Keratinocyte (primary cell): Measurements from ENCODE around the gene ASS1. TPM values are rescaled to one million over a fixed set of nuclear protein-coding genes. Genes with fewer than 3 reads are reported as not detected.

Experiments used
- DNase-seq: peaks from one replicate; pipeline ENCODE4 v3.0.0-alpha.2; 2011; ENCODE audit warnings: low read depth, missing footprints, low spot score
- FAIRE-seq: peaks from 2 replicates; lab custom pipeline; 2011; peaks lifted over from hg19 to GRCh38; lab: Jason Lieb, UNC
- H2AFZ ChIP-seq: 2 replicates; pipeline ENCODE4 v1.6.0; 2012; ENCODE audit warnings: low read length, control low read depth, inconsistent platforms; ENCODE audit not compliant: control insufficient read depth
- H3K27ac ChIP-seq: 2 replicates; pipeline ENCODE4 v1.5.1; 2011; ENCODE audit warnings: low read length; ENCODE audit not compliant: control insufficient read depth, insufficient read depth
- H3K27me3 ChIP-seq: 3 replicates; pipeline ENCODE4 v1.6.0; 2011; ENCODE audit warnings: low read length; ENCODE audit not compliant: control insufficient read depth, insufficient read depth; ENCODE audit errors: extremely low read depth
- H3K36me3 ChIP-seq, 2 experiments: 2 replicates in 1 of 2; 3 replicates in 1 of 2; pipeline ENCODE4 v1.5.1; 2011; ENCODE audit warnings: low read length in 2 of 2, mild to moderate bottlenecking in 1 of 2; ENCODE audit not compliant: control insufficient read depth in 2 of 2, insufficient read depth in 2 of 2; ENCODE audit errors: extremely low read depth in 1 of 2
- H3K4me1 ChIP-seq: 3 replicates; pipeline ENCODE4 v1.5.1; 2011; ENCODE audit warnings: low read length; ENCODE audit not compliant: control insufficient read depth, insufficient read depth; ENCODE audit errors: extremely low read depth
- H3K4me2 ChIP-seq: 3 replicates; pipeline ENCODE4 v1.6.0; 2011; ENCODE audit warnings: low read depth, low read length; ENCODE audit not compliant: control insufficient read depth, insufficient read depth; ENCODE audit errors: extremely low read depth
- H3K4me3 ChIP-seq, 3 experiments: fragments of 200-600 bp in 1 of 3; sonication (generic) in 1 of 3; 2 replicates in 2 of 3; 3 replicates in 1 of 3; pipeline ENCODE4 v1.5.1; 2011 to 2016; ENCODE audit warnings: low read length in 3 of 3, mild to moderate bottlenecking in 3 of 3, control low read depth in 2 of 3, inconsistent platforms in 1 of 3, low read depth in 1 of 3, mixed read lengths in 1 of 3, mixed run types in 1 of 3, moderate library complexity in 1 of 3; ENCODE audit not compliant: control insufficient read depth in 2 of 3, insufficient read depth in 2 of 3; ENCODE audit errors: extremely low read depth in 1 of 3
- H3K79me2 ChIP-seq: 2 replicates; pipeline ENCODE4 v1.6.0; 2012; ENCODE audit warnings: low read length; ENCODE audit not compliant: control insufficient read depth, insufficient read depth
- H3K9ac ChIP-seq: 3 replicates; pipeline ENCODE4 v1.6.0; 2011; ENCODE audit warnings: low read length; ENCODE audit not compliant: control insufficient read depth, insufficient read depth; ENCODE audit errors: extremely low read depth
- H3K9me1 ChIP-seq: 3 replicates; pipeline ENCODE4 v1.6.0; 2011; ENCODE audit warnings: low read length; ENCODE audit not compliant: control insufficient read depth, insufficient read depth; ENCODE audit errors: extremely low read depth
- H3K9me3 ChIP-seq: 2 replicates; pipeline ENCODE4 v1.5.1; 2012; ENCODE audit warnings: low read depth, low read length; ENCODE audit not compliant: control insufficient read depth
- H4K20me1 ChIP-seq: 3 replicates; pipeline ENCODE4 v1.6.0; 2011; ENCODE audit warnings: low read length; ENCODE audit not compliant: control insufficient read depth, insufficient read depth; ENCODE audit errors: extremely low read depth
- EZH2 ChIP-seq: IDR thresholded peaks from one replicate; pipeline ENCODE4 v1.6.1; 2012; ENCODE audit warnings: inconsistent platforms, mild to moderate bottlenecking, low read length, moderate library complexity
- dilution Hi-C: fragments of 300-500 bp; cut with MboI; formaldehyde crosslinking; loops from one replicate; pipeline ENCODE4 v1.7.0; 2020; ENCODE audit warnings: low sequenced_read_pairs; ENCODE audit not compliant: extremely low pct_ligation_motif_present
- polyA plus RNA-seq, 5 experiments: library from polyadenylated mRNA; depleted of rRNA in 3 of 5; stranded (reverse) in 3 of 5; stranded (forward) in 1 of 5; unstranded in 1 of 5; fragments of >200 nt; gene quantifications; 1 replicate in 1 of 5; 2 replicates in 3 of 5; 3 replicates in 1 of 5; pipeline versions ENCODE4 v1.2.1 to v1.2.3, GENCODE V29; 2011 to 2012; ENCODE audit warnings: missing spikeins in 2 of 5, low read depth in 1 of 5, low replicate concordance in 1 of 5
- TF ChIP-seq, protein P1 (sequence below), 3 experiments: IDR thresholded peaks in 1 of 3; conservative IDR thresholded peaks in 1 of 3; optimal IDR thresholded peaks in 1 of 3; 2 replicates in 2 of 3; 3 replicates in 1 of 3; pipeline versions ENCODE3 to v1.5.1; 2011; ENCODE audit warnings: low read length in 3 of 3, mild to moderate bottlenecking in 3 of 3, moderate library complexity in 2 of 3, control low read depth in 1 of 3, inconsistent platforms in 1 of 3; ENCODE audit not compliant: insufficient read depth in 2 of 3; ENCODE audit errors: extremely low read depth in 1 of 3

The ASS1 gene
- polyA plus RNA-seq, 1 donor (not counting 4 experiments of a cell fraction or from before 2014, with no cell fraction given) = 52.4 TPM

DNA sequence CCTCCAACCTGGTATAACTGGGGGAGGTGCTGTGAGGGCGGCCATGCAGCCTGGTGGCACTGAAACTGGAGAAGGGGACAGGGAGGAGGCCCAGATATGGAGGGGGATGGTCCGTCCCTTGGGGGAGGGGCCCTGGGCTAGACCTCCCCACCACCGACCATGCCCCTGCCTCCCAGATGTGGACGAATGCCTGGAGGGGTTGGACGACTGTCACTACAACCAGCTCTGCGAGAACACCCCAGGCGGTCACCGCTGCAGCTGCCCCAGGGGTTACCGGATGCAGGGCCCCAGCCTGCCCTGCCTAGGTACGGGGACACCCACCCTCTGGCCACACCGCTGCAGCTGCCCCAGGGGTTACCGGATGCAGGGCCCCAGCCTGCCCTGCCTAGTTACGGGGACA is 15.4 kb upstream of the ASS1 start:
- Histone ChIP-seq H3K9ac (no peak overlapping the region), H3K27me3 (peaks cover 26% of the 10 kb centered on the region), H3K9me3 (peaks cover 9% of the 10 kb centered on the region), H3K9me1 (no peaks in the 10 kb centered on the region), H3K36me3 (no peaks in the 10 kb centered on the region), H3K79me2 (no peaks in the 10 kb centered on the region), H3K4me1 (peaks cover 37% of the 10 kb centered on the region), H2AFZ (no peak overlapping the region), H4K20me1 (no peaks in the 10 kb centered on the region), H3K27ac (no peak overlapping the region), H3K4me2 (no peak overlapping the region), H3K4me3 (no peak overlapping the region)
- DNase-seq = no peak
- TF ChIP-seq, protein P1, sequence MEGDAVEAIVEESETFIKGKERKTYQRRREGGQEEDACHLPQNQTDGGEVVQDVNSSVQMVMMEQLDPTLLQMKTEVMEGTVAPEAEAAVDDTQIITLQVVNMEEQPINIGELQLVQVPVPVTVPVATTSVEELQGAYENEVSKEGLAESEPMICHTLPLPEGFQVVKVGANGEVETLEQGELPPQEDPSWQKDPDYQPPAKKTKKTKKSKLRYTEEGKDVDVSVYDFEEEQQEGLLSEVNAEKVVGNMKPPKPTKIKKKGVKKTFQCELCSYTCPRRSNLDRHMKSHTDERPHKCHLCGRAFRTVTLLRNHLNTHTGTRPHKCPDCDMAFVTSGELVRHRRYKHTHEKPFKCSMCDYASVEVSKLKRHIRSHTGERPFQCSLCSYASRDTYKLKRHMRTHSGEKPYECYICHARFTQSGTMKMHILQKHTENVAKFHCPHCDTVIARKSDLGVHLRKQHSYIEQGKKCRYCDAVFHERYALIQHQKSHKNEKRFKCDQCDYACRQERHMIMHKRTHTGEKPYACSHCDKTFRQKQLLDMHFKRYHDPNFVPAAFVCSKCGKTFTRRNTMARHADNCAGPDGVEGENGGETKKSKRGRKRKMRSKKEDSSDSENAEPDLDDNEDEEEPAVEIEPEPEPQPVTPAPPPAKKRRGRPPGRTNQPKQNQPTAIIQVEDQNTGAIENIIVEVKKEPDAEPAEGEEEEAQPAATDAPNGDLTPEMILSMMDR (optimal IDR thresholded peaks at IDR 0.05 in 1 of 3, IDR thresholded peaks at IDR 0.05 in 1 of 3, conservative IDR thresholded peaks at IDR 0.05 in 1 of 3; ENCODE audit: extremely low read depth in 1 of 3, insufficient read depth in 2 of 3, low read length in 3 of 3) = no peak
- no peak for TF ChIP-seq EZH2
- no peak for FAIRE-seq
- dilution Hi-C loops = no loop called here

DNA sequence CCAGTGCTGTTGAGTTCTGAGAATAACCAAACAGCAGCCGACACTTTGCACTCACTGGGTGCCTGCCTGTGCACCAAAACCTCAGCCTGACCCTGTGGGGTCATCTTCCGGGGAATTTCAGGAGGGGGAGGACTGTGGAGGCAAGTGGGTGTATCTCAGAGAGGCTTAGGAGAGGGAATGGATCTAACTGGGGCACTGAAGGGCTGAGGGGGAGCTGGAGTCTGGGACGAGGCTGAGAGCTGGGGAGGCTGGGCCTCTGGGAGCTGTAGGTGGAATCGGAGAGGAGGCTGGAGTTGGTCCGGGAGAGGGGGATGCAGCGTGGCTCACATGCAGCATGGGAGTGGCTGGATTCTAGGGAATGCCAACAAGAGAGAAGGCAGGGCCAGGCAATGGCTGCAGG is 14.9 kb upstream of the ASS1 start:
- TF ChIP-seq, protein P1 (optimal IDR thresholded peaks at IDR 0.05 in 1 of 3, IDR thresholded peaks at IDR 0.05 in 1 of 3, conservative IDR thresholded peaks at IDR 0.05 in 1 of 3; ENCODE audit: extremely low read depth in 1 of 3, insufficient read depth in 2 of 3, low read length in 3 of 3) = no peak
- no peak for TF ChIP-seq EZH2
- Histone ChIP-seq H3K9me1 (no peaks in the 10 kb centered on the region), H3K4me2 (no peak overlapping the region), H4K20me1 (no peaks in the 10 kb centered on the region), H2AFZ (no peak overlapping the region), H3K79me2 (no peaks in the 10 kb centered on the region), H3K4me1 (peaks cover 37% of the 10 kb centered on the region), H3K27me3 (peaks cover 22% of the 10 kb centered on the region), H3K4me3 (no peak overlapping the region), H3K36me3 (no peaks in the 10 kb centered on the region), H3K27ac (no peak overlapping the region), H3K9ac (no peak overlapping the region), H3K9me3 (peaks cover 9% of the 10 kb centered on the region)
- no peak for DNase-seq
- dilution Hi-C loops = no loop called here
- FAIRE-seq = no peak
